Activated CD8-positive, alpha-beta memory T cell treated with anti-CD3 and anti-CD28 coated beads, Interleukin-2, amount 50 U/mL, for 1 hour (primary cell): Measurements from ENCODE around the gene PAK3.

Source experiments
- DNase-seq: peaks from one replicate; pipeline ENCODE4 v3.0.0-alpha.2; 2020; ENCODE audit errors: extremely low read depth

The PAK3 gene

DNA sequence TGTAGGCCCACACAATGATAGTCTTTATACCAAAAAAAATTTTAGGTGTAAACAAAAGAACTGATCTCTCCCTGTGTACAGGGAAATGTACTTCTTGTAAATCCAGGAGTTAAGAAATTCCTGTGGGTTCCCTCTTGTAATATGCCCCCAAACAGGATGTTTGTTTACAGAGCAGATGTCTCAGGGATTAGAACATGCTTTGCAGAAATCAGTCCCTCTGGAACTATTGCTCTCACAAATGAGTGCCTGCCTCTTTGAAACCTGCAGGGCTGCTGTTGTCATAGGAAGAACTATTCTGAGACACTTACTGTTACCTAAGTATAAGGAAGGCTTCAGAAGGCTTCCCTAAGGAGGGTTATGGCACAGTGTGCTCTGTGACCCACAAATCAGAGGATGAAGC is 35.6 kb downstream of the PAK3 start:
- DNase-seq = no peak

DNA sequence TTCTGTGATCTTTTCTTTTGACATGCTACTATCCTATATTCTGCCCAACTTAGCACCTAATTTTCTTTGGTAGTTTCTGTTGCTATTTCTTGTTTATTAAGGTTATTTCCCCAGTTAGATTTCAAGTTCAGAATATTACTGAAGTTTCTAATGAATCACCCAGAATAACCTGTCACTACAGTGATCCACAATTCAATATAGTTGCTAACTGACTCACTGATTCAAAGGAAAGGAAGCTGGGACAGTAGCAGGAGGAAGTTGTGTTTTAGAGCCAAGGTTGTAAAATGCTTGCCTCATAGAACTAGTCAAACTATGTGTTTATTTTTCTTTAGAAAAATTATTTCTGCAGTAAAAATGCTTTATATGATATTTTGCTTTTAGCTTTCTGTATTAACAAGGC is 37.4 kb downstream of the PAK3 start:
- no peak for DNase-seq

DNA sequence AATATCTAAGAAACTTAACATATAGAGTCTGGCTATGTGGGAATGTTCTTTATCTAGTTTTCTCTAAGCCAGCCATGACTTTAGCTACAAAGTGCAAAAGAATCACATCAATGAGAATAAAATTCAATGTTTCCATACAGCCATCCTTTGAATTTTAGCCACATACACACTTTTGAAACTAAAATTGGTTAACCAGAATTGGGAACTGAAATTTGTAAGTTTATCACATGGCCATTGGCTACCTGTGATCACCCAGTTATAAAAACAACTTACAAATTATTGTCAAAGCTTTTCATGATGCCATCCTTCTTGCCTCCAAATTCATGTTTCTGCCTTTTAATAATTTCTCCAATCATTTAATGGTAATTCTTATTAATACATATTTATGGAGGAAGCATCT is 49.9 kb downstream of the PAK3 start:
- DNase-seq = no peak

DNA sequence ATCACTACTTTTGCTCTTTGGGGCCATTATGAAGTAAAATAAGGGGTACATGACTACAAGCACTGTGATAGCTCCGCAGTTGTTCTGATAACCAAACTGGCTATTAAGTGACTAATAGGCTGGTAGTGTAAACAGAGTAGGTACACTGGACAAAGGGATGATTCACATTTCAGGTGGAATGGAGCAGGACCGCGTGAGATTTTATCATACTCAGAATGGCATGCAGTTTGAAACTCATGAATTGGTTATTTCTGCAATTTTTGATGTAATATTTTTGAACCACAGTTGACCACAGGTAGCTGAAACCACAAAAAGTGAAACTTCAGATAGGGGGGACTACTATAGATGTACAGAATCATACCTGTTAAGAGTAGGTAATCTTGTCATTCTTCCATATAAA is 55.8 kb downstream of the PAK3 start:
- no peak for DNase-seq

DNA sequence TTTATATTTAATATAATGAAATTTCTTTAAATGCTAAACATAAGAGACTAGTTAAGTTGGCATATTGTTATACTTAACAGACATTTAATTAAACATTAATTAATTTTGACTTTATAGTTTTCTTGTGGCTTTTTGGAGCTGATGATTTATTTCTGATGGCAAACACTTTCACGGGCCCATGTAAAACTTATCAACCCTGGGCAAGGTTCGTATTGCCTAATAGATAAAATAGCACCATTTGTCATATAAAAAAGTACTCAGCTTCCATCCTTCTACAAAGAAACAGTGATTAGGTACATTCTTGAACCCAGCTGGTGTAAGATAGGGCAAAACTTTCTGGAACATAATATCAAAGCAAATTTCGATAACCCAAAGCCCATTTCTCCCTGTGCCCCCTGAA is 63.2 kb downstream of the PAK3 start:
- DNase-seq = no peak

DNA sequence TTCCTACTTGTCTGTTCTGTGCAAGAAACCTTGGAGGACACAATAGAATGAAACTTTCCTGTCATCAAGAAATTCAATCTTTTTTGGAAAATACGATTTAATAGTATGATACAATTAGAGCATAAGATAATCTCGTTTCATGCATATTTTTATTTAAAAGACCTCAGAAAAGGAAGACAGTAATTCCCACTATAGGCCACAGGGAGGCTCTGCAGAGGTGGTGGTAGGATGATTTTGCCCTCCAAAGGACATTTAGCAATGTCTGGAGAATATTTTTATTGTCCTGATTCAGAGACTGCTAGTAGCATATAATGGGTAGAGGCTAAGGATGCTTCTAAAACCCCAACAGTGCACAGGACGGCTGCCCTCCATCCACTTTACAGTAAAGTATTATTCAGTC is 68.7 kb downstream of the PAK3 start:
- no peak for DNase-seq

DNA sequence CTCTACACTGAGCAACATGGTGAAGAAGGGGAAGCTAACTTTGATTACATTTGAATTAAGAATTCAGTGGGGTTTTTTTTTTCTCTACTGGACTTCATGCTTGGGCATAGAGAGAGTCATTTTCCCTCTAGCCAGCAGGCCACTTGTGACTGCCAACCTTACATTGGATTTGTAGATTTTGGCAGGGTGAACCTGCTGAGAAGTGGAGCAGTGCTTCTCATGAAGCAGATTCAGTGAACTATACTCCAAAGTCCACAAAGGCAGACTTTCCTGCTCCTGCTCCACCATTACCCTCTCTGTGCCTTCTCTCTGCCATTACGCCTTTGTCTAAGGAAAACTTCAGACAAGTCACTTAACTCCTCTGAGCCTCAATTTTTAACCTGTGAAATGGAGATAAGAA is 69.9 kb downstream of the PAK3 start:
- no peak for DNase-seq

DNA sequence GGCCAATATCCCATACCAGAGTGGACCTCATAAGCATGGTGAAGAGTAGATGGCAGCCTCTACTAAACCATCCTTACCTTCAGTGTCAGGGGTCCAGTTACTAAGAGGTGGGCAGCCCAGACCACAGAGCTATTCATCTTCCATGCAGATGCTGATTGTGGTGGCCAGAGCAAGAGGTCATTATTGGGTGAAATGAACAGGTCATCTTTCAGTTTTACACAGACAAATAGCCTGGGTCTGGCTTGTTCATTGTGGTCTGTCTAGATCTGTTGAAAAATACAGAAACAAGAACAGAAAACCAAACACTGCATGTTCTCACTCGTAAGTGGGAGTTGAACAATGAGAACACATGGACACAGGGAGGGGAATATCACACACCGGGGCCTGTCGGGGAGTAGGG is 71.3 kb downstream of the PAK3 start:
- DNase-seq = no peak

DNA sequence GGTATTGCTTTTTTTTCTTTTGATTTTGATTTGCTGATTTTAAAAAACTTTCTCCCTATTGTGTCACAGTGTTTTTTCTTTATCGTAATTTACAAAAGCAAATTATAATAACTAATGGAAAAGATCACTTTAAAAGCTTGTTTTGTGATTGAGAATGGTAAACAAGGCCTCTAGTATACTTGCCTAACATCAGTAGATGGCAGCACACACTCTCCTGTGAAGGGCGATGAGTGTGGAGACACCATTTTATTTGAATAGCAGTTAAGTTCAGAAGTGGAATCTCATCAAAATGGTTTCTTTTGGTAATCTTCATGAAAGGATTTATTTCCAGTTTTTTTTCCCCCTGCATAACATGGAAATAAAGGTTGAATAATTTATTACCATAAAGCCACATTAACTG is 72.3 kb downstream of the PAK3 start:
- no peak for DNase-seq

DNA sequence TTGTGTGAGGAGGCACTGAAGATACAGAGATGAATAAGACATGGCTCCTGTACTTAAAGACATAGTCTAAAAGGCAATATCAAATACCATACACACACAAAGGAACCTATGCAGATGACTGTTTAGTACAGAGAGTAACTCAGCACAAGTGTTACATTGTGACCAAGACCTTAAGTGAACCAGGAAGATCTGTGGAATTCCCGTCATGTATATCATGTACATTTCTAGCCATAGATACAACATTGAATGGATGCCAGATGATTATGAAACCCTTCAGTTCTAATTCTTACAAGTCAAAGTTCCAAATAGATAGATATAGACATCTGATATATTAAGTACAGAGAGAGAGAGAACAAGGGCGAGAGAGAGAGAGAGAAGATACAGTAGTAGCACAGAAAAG is 73.2 kb downstream of the PAK3 start:
- no peak for DNase-seq

DNA sequence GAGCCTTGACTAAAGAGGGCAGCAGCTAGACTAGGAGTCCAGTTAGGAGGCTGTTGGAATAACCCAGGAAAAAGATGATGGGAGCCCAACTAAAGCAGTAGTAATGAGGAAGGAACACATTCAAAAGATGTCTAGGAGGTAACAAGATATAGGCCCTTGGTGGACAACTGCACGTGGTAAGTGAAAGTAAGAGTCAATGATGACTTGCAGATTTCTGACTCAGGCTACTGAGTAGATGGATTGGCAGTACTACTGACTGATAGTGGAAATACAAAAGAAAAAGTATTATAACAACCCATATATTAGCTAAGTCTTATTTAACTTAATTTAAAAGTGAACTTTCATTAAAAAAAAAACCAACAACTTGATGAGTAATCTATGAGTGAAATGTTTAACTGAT is 74.0 kb downstream of the PAK3 start:
- no peak for DNase-seq

DNA sequence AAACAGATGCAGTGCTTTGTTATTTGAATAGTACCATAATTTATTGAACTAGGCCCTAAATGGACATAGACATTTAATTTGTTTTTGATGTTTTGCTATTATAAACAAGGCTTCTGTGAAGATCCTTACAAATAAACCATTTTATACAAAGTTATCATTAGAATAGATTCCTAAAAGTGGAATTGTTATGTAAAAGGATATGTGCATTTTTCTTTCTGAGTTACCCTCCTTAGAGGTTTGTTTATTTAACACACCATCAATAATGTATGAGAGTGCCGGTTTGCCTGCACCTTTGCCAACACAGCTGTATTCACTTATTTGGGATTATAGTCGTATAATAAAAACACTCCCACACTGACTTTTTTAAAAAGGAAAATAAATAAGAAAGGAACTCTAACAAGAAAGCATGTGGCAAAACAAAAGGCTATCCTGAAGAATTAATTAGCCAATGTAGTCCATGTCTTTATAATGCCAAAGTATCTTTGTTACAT is 84.8 kb downstream of the PAK3 start:
- DNase-seq = no peak

DNA sequence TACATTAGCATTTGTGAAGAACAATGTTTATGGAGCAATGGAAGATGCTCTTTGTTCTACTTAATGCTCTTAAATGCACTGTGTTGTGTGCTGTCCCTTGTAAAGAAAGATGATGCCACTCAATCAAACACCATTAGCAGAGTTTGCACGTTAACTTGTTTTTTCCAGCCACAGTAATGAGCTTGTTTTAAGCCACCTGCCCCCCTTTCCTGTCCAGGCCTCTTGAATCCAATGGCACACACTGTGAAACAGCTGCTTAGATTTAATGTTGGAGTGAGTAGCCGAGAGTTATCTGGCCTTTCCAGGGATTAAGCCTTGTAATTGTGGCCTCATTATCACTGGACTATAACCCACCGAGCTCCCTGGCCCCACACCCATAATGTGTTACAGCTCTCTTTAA is 86.0 kb downstream of the PAK3 start:
- no peak for DNase-seq

DNA sequence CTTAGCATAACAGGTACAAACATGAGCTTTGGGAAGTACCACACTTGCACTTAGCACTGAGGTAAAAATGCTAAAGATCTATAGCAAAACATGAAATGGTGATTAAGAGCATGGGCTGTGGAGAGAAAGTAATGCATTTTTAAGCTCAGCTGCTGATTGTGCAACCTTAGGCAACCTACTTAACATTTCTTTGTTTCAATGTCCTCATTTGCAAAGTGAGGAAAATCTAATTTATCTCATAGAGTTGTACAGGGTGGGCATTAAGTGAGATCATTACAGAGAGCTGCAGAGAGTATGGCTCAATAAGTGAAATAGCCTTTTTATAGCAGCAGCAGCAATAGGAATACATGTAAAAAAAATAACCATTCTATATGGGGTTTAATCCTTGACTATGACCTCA is 87.0 kb downstream of the PAK3 start:
- no peak for DNase-seq

DNA sequence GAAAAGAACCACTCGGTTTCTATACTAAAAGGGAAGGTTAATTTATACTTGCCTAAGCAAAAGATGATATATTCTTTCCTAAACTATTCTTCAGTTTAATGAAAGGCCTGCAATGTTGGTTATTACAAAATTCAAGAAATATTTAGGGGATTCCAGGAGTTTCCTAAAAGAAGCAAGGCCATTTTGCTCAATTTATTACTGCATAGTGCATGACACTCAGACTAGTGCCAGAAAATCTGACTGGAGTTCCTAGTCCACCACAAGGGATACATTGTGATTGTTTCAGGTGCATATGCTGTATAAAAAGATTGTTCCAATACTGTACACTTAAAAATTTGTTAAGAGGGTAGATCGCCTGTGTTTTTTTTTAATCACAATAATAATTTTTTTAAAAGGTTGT is 95.6 kb downstream of the PAK3 start:
- DNase-seq = no peak

DNA sequence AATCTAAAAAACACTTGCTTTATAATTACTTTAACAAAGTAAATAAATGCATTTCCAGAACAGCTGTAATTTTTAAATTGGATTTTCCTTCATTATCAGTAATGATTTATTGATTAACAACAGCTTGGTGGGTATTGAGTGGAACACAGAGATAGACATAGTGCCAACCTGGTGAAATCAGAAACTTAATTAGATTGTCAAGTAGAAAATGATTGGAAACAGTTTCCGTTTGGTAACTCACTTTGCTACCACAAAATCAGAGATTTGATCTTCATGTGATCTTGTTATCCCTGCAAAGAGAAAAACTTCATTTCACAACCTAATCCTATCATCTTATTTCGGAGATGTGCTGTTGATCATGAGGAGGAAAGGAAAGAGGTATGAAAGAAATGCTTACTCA is 103.5 kb downstream of the PAK3 start:
- no peak for DNase-seq

DNA sequence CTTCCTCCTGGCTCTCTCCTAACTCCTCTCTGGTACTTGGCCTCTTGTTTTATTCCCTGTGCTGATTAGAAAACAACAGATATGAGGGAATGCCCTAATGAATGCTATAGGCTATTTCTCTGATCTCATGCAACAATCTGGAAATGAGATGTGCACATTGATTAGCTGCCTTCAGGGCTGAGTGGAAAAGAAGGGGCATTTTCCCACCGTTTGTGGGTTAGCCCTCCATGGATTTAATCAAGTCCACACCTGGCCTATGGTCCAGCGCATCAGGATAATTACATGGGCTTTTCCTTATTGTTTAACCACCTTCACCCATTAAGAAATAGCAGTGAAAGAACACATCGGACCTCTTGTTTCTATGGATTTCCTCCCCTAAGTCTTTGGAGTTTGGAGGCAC is 104.3 kb downstream of the PAK3 start:
- DNase-seq = no peak

DNA sequence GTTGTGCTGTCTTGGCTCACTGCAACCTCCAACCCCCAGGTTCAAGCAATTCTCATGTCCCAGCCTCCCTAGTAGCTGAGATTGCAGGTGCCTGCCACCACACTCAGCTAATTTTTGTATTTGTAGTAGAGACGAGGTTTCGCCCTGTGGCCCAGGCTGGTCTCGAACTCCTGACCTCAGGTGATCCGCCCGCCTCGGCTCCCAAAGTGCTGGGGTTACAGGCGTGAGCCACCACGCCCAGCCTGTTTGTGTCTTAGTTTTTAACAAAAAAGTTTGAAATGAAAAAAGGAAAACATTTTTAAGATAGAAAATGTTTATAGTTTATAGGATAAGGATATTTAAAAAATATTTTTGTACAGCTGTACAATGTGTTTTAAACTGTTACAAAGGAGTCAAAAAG is 111.9 kb downstream of the PAK3 start:
- DNase-seq = no peak

DNA sequence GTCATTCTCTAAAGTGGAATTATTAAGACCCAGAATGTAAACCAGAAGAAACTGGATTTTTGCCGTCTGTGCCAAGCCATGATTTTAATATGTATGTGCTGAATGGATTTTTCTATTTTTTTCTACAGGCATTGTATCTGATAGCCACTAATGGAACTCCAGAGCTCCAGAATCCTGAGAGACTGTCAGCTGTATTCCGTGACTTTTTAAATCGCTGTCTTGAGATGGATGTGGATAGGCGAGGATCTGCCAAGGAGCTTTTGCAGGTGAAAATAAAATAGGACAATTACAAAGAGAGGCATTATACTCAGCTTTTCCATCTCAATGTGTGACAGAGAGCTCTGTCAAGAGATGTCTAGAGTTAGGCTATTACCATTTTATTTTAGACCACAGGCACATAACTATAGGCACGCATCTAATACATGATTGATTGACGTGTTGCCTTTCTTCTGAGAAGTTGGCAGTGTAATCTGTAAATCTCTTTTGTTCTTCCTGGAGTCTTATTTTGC is 120.4 kb downstream of the PAK3 start:
- DNase-seq = no peak

DNA sequence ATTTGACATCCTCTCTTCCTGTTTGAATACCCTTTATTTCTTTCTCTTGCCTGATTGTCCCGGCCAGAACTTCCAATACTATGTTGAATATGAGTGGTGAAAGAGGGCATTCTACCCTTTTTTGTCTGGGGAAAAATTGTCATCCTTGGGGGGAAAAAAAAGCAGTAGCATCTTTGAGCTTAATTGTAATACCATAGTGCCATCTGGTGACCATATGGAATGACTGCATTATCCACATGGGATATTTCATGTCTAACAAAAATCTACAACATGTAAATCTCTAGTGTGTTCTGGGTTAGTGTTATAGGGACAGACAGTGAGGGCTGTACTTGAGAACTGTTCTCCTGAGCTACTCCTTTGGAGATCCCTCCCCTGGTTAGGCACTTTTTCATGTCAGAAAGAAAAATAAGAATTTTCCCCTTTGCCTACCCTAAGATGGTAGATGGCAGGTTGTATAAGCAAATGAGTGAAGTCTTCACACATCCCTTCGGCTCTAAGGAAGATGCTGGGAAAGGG is 148.3 kb downstream of the PAK3 start:
- no peak for DNase-seq

DNA sequence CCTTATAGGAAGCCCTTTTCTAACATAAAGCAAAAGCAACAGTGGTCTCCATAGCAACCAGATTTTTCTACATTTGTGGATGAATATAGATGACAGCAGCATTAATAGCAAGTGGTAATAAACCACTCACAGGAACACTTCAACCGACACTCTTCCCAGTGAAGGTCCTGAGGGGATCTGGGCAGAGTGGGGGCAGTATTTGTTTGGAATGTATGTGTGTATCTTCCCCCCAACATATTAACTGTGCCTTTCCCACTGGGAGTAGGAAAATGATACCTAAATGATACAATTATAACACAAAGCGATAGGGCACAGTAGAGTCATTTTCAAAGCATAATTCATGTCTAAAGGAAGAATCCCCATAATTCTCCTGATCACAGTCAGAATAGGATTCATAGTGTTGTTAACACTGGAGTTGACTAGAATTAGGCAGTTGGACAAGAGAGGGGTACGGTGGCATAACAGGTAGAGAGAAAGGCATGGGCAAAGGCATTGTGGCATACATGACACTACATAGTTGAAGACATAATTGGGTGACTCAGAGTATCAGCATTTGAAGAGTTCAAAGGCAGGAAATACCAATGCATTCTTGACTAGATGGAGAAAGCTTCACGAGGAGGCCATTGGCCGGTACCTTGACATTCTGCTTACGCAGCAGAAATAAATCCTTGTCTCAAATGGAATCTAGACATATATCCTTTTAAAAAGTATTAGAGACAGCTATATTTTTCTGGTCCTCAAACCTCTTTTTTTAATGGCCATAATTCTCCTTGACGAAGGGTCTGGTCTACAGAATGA is 159.1 kb downstream of the PAK3 start:
- no peak for DNase-seq

DNA sequence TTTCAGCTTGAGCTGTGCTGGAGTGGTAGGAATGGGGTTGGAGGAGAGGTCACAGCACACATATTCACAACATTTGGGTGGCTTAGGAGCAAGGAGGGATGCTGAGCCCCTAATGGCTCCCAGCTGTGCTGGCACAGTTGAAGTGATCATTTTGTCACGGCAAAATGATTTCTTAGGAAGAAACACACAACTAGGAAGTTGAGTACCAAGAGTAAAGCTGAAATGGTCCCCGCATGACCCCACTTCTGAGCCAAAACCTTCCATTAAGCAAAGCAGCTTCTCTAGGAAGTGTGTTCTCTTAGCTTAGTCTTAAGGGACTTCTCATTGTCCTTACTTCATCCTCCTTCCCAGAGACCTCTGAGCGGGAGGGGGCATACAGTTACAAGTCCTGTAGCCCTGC is 161.7 kb downstream of the PAK3 start:
- no peak for DNase-seq

DNA sequence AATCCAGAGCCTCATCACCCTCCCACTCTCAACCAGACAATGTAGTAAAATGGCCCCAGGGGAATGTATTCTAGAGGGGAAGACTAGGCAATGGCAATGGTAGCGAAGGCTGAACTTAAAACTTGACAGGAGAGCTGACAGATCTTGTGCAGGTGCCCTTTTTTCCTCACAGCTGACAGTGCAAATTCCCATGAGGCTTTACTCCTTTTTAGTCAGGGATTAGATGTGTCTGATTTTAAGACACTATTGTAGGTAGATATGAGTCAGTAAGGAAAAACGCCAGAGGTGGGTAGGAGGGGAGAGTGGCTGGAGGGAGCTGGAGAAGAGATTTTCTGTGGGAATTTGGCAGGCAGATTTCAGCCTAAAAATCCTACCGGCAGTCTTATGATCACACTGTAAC is 163.6 kb downstream of the PAK3 start:
- no peak for DNase-seq

DNA sequence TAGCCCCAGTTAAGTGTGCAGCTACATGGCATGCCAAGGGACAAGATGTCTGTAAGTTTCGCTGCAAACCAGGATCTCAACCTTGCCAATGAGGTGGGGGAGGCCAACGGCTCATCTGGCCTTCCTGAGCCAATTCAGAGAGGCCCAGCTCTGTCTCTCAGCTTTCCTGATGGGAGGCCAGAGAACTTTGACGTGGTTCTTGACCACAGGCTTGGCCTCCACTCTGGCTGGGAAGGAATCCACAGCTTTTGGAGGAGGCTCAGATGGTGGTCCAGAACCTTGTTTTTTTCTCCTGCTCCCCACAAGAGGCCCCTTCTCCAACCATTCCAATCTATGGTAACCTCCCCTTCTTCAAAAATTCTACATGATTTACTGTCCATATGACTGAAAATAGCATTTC is 164.5 kb downstream of the PAK3 start:
- no peak for DNase-seq
